MM.1S (cell line): ENCODE results near the gene WDR17.

ENCODE experiments used
- DNase-seq: peaks from one replicate; pipeline ENCODE4 v3.0.0-alpha.2; 2015
- H2AFZ ChIP-seq: fragments of 300-600 bp; sonication (generic); 2 replicates; pipeline ENCODE4 v1.6.0; 2016; ENCODE audit warnings: antibody characterized with exemption, low read length
- H3F3A ChIP-seq: fragments of 300-600 bp; sonication (generic); 2 replicates; pipeline ENCODE4 v1.6.1; 2016; ENCODE audit warnings: mild to moderate bottlenecking, antibody characterized with exemption, low read length, moderate library complexity, mixed read lengths; ENCODE audit not compliant: insufficient read depth
- H3K27ac ChIP-seq: fragments of 300-600 bp; sonication (generic); 2 replicates; pipeline ENCODE4 v1.5.1; 2016; ENCODE audit warnings: mild to moderate bottlenecking, low read length
- H3K27me3 ChIP-seq: fragments of 300-600 bp; sonication (generic); replicated peaks from 2 replicates; pipeline ENCODE4 v1.6.0; 2016; ENCODE audit warnings: low read length; ENCODE audit not compliant: insufficient read depth
- H3K36me3 ChIP-seq: fragments of 300-600 bp; sonication (generic); replicated peaks from 2 replicates; pipeline ENCODE4 v1.6.1; 2016; ENCODE audit warnings: mild to moderate bottlenecking, low read length, mixed read lengths; ENCODE audit not compliant: insufficient read depth
- H3K4me1 ChIP-seq: fragments of 300-600 bp; sonication (generic); 2 replicates; pipeline ENCODE4 v1.6.1; 2016; ENCODE audit warnings: low read length, mixed read lengths
- H3K4me2 ChIP-seq: fragments of 300-600 bp; sonication (generic); 2 replicates; pipeline ENCODE4 v1.6.0; 2016; ENCODE audit warnings: low read depth, low read length
- H3K4me3 ChIP-seq: fragments of 300-600 bp; sonication (generic); 2 replicates; pipeline ENCODE4 v1.5.1; 2016; ENCODE audit warnings: low read length, mixed read lengths
- H3K79me2 ChIP-seq: fragments of 300-600 bp; sonication (generic); 2 replicates; pipeline ENCODE4 v1.6.1; 2016; ENCODE audit warnings: mixed run types, low read length, mixed read lengths
- H3K9ac ChIP-seq: fragments of 300-600 bp; sonication (generic); 2 replicates; pipeline ENCODE4 v1.6.1; 2016; ENCODE audit warnings: low read length, mixed read lengths
- H3K9me2 ChIP-seq: fragments of 300-600 bp; sonication (generic); replicated peaks from 2 replicates; pipeline ENCODE4 v1.6.1; 2016; ENCODE audit warnings: mild to moderate bottlenecking, low read length, mixed read lengths; ENCODE audit not compliant: insufficient read depth
- H3K9me3 ChIP-seq: fragments of 300-600 bp; sonication (generic); replicated peaks from 2 replicates; pipeline ENCODE4 v1.6.1; 2016; ENCODE audit warnings: mild to moderate bottlenecking, low read length, mixed read lengths; ENCODE audit not compliant: insufficient read depth
- H4K20me1 ChIP-seq: fragments of 300-600 bp; sonication (generic); 2 replicates; pipeline ENCODE4 v1.6.1; 2016; ENCODE audit warnings: mild to moderate bottlenecking, low read length, moderate library complexity, mixed read lengths; ENCODE audit not compliant: insufficient read depth
- EZH2 ChIP-seq: fragments of 300-600 bp; sonication (generic); optimal IDR thresholded peaks from 2 replicates; pipeline ENCODE3; 2017; ENCODE audit warnings: low read depth, mild to moderate bottlenecking, antibody characterized with exemption, low read length, mixed read lengths
- EZH2phosphoT487 ChIP-seq: fragments of 300-600 bp; sonication (generic); IDR thresholded peaks from 2 replicates; pipeline ENCODE4 v1.6.1; 2018; ENCODE audit warnings: antibody characterized with exemption, low read length
- TF ChIP-seq, protein P1 (sequence below): fragments of 300-600 bp; sonication (generic); IDR thresholded peaks from 2 replicates; pipeline ENCODE4 v1.5.1; 2016; ENCODE audit warnings: antibody characterized with exemption, low read length, mixed read lengths

The WDR17 gene

DNA sequence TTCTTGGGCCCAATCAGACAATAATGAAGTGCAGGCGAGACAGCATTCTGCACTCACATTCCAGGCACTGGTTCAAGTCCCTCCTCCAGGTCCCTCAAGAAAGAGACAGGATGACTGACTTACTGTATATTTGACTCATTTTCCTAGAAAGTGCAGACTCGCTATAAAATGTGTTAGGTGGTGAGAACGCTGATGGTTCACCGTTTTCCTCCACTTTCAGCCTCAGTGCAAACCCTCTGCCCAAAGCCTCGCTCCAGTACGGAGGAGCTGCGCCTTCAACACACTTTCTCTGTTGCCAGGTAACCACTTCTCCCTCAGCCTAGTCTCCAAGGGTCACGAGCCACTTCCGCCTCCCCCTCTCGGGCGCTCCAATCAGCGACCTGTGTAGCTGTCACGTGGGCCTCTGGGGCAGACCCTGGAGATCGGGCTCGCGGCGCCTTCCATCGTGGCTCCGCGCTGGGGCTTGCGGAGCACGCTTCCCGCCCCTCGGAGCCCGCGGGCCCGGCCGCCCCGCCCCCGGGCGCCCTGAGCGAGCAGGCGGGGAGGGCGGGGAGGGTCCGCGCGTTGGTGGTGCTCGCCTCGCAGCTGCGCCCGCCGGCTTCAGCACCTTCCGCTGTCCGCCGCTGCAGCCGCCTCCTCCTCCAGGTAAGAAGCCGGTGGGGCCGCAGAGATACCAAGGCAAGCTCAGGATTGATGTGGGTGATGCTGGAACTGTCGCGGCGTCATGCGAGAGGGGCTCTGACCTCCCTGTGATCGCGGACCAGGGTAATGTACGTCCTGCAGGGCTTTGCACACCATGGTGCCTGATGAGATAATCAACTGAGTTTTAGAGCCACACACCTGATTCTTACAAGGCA is at the start of gene WDR17:
WDR17 (plus strand) TSS at position 407 of the 857 bp plus-strand sequence. CDS start 45,740 bp downstream, outside the sequence.
- Histone ChIP-seq H3K4me3 (peak within 1 kb of the TSS; percentile 70), H3K79me2 (no peaks in the 10 kb centered on the region), H3K36me3 (no peaks in the 10 kb centered on the region), H3K27ac (peak within 1 kb of the TSS; percentile 34; the same call in 1 of the 2 replicates), H3K9me2 (no peaks in the 10 kb centered on the region), H3F3A (peaks cover 6% of the 10 kb centered on the region; the same call in 1 of the 2 replicates), H4K20me1 (no peaks in the 10 kb centered on the region), H3K27me3 (no peaks in the 10 kb centered on the region), H2AFZ (peak within 1 kb of the TSS; percentile 81), H3K9me3 (no peaks in the 10 kb centered on the region), H3K4me1 (no peaks in the 10 kb centered on the region), H3K9ac (peak within 1 kb of the TSS; percentile 18; the same call in 1 of the 2 replicates), H3K4me2 (peak within 1 kb of the TSS; percentile 96)
- peak; percentile 97 for DNase-seq
- TF ChIP-seq EZH2phosphoT487 (no peak), EZH2 (no peak)
- TF ChIP-seq, protein P1, sequence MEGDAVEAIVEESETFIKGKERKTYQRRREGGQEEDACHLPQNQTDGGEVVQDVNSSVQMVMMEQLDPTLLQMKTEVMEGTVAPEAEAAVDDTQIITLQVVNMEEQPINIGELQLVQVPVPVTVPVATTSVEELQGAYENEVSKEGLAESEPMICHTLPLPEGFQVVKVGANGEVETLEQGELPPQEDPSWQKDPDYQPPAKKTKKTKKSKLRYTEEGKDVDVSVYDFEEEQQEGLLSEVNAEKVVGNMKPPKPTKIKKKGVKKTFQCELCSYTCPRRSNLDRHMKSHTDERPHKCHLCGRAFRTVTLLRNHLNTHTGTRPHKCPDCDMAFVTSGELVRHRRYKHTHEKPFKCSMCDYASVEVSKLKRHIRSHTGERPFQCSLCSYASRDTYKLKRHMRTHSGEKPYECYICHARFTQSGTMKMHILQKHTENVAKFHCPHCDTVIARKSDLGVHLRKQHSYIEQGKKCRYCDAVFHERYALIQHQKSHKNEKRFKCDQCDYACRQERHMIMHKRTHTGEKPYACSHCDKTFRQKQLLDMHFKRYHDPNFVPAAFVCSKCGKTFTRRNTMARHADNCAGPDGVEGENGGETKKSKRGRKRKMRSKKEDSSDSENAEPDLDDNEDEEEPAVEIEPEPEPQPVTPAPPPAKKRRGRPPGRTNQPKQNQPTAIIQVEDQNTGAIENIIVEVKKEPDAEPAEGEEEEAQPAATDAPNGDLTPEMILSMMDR, result no peak

GRCh38 chr4:176016601-176017000 is 49.0 kb upstream of the WDR17 start:
- no peaks in the 10 kb centered on the region for H4K20me1 ChIP-seq
- H3K4me2 ChIP-seq, result no peak overlapping the region
- DNase-seq, result no peak
- TF ChIP-seq, protein P1, result no peak
- TF ChIP-seq EZH2, result no peak
- TF ChIP-seq EZH2phosphoT487, result no peak
- no peaks in the 10 kb centered on the region for H3K36me3 ChIP-seq
- no peaks in the 10 kb centered on the region for H3K9me2 ChIP-seq
- H3K79me2 ChIP-seq, result no peaks in the 10 kb centered on the region
- H3K9ac ChIP-seq, result no peak overlapping the region
- no peak overlapping the region for H2AFZ ChIP-seq
- H3K9me3 ChIP-seq, result no peaks in the 10 kb centered on the region
- no peaks in the 10 kb centered on the region for H3K27me3 ChIP-seq
- H3K4me3 ChIP-seq, result no peak overlapping the region
- H3K27ac ChIP-seq, result no peak overlapping the region
- no peaks in the 10 kb centered on the region for H3F3A ChIP-seq
- peaks cover 10% of the 10 kb centered on the region for H3K4me1 ChIP-seq

DNA sequence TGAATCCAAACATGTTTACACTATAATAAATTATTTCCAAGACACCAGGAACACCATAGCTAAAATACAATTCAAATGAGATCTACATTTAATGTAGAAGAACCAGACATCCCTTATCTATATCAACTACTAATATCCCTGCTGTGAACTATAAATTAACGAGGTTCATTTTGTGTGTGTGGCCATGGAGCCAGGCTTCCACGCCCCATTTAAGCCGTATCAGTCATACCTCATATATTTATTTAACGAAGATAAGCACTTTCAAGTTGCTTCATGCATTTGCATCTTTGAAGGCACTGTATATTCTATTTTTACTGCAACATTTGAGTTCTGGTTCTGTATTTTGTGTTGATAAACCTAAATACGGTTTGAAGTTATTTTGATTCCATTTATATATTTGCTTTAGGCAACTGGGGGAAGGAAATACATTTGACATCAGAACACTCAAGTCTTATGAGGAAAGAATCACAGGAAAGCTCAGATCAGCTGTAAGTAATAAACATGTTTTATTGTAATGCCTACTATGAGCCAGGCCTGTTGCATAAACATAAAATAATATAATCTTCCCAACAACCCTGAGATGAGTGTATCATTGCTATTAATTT is 45.1 kb upstream of the WDR17 start:
- no peak overlapping the region for H3K4me2 ChIP-seq
- no peaks in the 10 kb centered on the region for H3K79me2 ChIP-seq
- no peaks in the 10 kb centered on the region for H4K20me1 ChIP-seq
- no peak overlapping the region for H3K4me3 ChIP-seq
- TF ChIP-seq, protein P1, result no peak
- TF ChIP-seq EZH2, result no peak
- TF ChIP-seq EZH2phosphoT487, result no peak
- H3K27ac ChIP-seq, result no peak overlapping the region
- H3K36me3 ChIP-seq, result no peaks in the 10 kb centered on the region
- no peaks in the 10 kb centered on the region for H3K9me3 ChIP-seq
- H3K4me1 ChIP-seq, result no peaks in the 10 kb centered on the region
- H3K9ac ChIP-seq, result no peak overlapping the region
- no peak for DNase-seq
- no peaks in the 10 kb centered on the region for H3F3A ChIP-seq
- H3K9me2 ChIP-seq, result no peaks in the 10 kb centered on the region
- no peaks in the 10 kb centered on the region for H3K27me3 ChIP-seq
- H2AFZ ChIP-seq, result no peak overlapping the region
